Spleen (tissue), 7 donors: ENCODE measurements around the gene VIPAS39.
A peak's percentile ranks its signal among the peaks of the same experiment; 100 is the strongest.

ENCODE experiments used
- POLR2A ChIP-seq, 3 donors: fragments of 450-650 bp; IDR thresholded peaks; one replicate each; pipeline ENCODE4 v1.5.1; 2017; ENCODE audit warnings: antibody characterized with exemption in 3 of 3, mild to moderate bottlenecking in 1 of 3
- TF ChIP-seq, protein P1 (sequence below), 11 experiments: fragments of 200-600 bp in 7 of 11; fragments of 450-650 bp in 4 of 11; sonication (generic) in 4 of 11; IDR thresholded peaks in 8 of 11; conservative IDR thresholded peaks in 3 of 11; 1 replicate in 7 of 11; 2 replicates in 4 of 11; pipeline versions ENCODE4 v1.4.0 to v1.8.0; 2016 to 2021; ENCODE audit warnings: antibody characterized with exemption in 11 of 11, inconsistent platforms in 4 of 11, mild to moderate bottlenecking in 1 of 11
- donor health status: DM: no; HTN: no; CAD: no; lungs with moderate emphysema.
- donor health status: DM: no; HTN: no; CAD: no.
- donor health status: DM: no; HTN: no; CAD: no.

DNA sequence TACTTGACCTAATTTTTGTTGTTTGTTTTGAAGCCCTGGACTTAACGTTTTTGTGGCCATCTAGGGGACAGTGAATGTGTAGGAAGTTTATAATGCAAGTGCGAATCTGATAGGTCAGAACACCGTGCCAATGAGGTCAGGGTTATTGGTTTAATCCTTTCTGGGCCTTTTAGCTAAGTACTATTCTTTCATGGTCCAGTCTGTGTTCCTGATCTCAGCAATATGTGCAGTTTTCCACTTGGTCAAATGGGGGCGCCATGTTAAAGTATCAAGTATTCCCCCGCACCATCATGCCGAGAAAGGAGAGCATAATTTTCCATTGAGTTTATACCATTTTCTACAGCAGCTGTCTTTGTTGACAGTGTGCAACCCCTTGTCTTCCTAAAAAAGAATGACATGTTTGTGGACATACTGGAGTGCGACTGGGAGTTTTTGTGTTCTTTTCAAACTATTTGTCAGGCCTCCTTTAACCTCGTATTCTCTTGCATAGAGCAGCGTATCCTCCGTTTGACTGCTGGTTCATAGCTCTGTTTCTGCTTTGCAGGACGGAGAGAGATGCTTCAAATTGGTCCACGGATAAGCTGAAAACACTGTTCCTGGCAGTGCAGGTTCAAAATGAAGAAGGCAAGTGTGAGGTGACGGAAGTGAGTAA lies 1.8 kb upstream of the VIPAS39 start:
- TF ChIP-seq, protein P1, sequence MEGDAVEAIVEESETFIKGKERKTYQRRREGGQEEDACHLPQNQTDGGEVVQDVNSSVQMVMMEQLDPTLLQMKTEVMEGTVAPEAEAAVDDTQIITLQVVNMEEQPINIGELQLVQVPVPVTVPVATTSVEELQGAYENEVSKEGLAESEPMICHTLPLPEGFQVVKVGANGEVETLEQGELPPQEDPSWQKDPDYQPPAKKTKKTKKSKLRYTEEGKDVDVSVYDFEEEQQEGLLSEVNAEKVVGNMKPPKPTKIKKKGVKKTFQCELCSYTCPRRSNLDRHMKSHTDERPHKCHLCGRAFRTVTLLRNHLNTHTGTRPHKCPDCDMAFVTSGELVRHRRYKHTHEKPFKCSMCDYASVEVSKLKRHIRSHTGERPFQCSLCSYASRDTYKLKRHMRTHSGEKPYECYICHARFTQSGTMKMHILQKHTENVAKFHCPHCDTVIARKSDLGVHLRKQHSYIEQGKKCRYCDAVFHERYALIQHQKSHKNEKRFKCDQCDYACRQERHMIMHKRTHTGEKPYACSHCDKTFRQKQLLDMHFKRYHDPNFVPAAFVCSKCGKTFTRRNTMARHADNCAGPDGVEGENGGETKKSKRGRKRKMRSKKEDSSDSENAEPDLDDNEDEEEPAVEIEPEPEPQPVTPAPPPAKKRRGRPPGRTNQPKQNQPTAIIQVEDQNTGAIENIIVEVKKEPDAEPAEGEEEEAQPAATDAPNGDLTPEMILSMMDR (IDR thresholded peaks at IDR 0.05 in 8 of 11, conservative IDR thresholded peaks at IDR 0.05 in 3 of 11), result peak in 9 of 11 experiments; percentile 41 to 73 (median 58)
- TF ChIP-seq POLR2A (IDR thresholded peaks at IDR 0.05), result no peak
